Keratinocyte (primary cell): ENCODE measurements around the gene TTC13.

Experiments
- CTCF ChIP-seq, 3 experiments: IDR thresholded peaks in 1 of 3; conservative IDR thresholded peaks in 1 of 3; optimal IDR thresholded peaks in 1 of 3; 2 replicates in 2 of 3; 3 replicates in 1 of 3; pipeline versions ENCODE3 to v1.5.1; 2011; ENCODE audit warnings: low read length in 3 of 3, mild to moderate bottlenecking in 3 of 3, moderate library complexity in 2 of 3, control low read depth in 1 of 3, inconsistent platforms in 1 of 3; ENCODE audit not compliant: insufficient read depth in 2 of 3; ENCODE audit errors: extremely low read depth in 1 of 3
- EZH2 ChIP-seq: IDR thresholded peaks from one replicate; pipeline ENCODE4 v1.6.1; 2012; ENCODE audit warnings: inconsistent platforms, mild to moderate bottlenecking, low read length, moderate library complexity

GRCh38 chr1:230877146-230877923 lies 101.3 kb downstream of the TTC13 start:
- TF ChIP-seq CTCF (optimal IDR thresholded peaks at IDR 0.05 in 1 of 3, IDR thresholded peaks at IDR 0.05 in 1 of 3, conservative IDR thresholded peaks at IDR 0.05 in 1 of 3; ENCODE audit: extremely low read depth in 1 of 3, insufficient read depth in 2 of 3, low read length in 3 of 3) (no peak), EZH2 (no peak)
